Heart left ventricle (tissue), 16 donors: ENCODE results near the gene KIF1A. TPM values are rescaled to one million over a fixed set of nuclear protein-coding genes. Genes with fewer than 3 reads are reported as not detected.
"Not testable (repeated sequence)": the region's sequence is repeated elsewhere in the genome, so short reads cannot be mapped to it uniquely, and the experiment has no call there.

Source experiments
- ATAC-seq, 4 donors: fragments of 200-7000 bp; cut with Tn5 transposase; one replicate each; pipeline ENCODE4 v1.9.1; 2020 to 2022; ENCODE audit warnings: moderate library complexity in 4 of 4, mild to moderate bottlenecking in 3 of 4, moderate number of reproducible peaks in 1 of 4
- DNase-seq, 5 donors: peaks; one replicate each; pipeline ENCODE4 v3.0.0-alpha.2; 2020
- H3K27ac ChIP-seq, 12 donors: fragments of 200-600 bp; sonication (generic) in 4 of 12; one replicate each; pipeline versions ENCODE4 v1.5.0 to v1.8.0; 2016 to 2022; ENCODE audit warnings: mild to moderate bottlenecking in 2 of 12
- H3K27me3 ChIP-seq, 9 donors: fragments of 200-600 bp; sonication (generic) in 2 of 9; one replicate each; pipeline versions ENCODE4 v1.5.1 to v1.8.0; 2016 to 2022; ENCODE audit warnings: mild to moderate bottlenecking in 3 of 9
- H3K36me3 ChIP-seq, 9 donors: fragments of 200-600 bp; sonication (generic) in 2 of 9; one replicate each; pipeline versions ENCODE4 v1.5.0 to v1.8.0; 2018 to 2022; ENCODE audit warnings: mild to moderate bottlenecking in 2 of 9
- H3K4me1 ChIP-seq, 12 donors: fragments of 200-600 bp; sonication (generic) in 4 of 12; one replicate each; pipeline versions ENCODE4 v1.5.0 to v1.8.0; 2016 to 2022; ENCODE audit warnings: mild to moderate bottlenecking in 3 of 12
- H3K4me3 ChIP-seq, 12 donors: fragments of 200-600 bp; sonication (generic) in 4 of 12; one replicate each; pipeline versions ENCODE4 v1.5.0 to v1.8.0; 2017 to 2022; ENCODE audit warnings: mild to moderate bottlenecking in 9 of 12, moderate library complexity in 4 of 12
- H3K9me3 ChIP-seq, 12 donors: fragments of 200-600 bp; sonication (generic) in 4 of 12; one replicate each; pipeline versions ENCODE4 v1.5.0 to v1.8.0; 2016 to 2022; ENCODE audit warnings: mild to moderate bottlenecking in 1 of 12
- CTCF ChIP-seq, 12 donors: fragments of 200-600 bp; sonication (generic) in 4 of 12; IDR thresholded peaks; one replicate each; pipeline versions ENCODE4 v1.5.0 to v1.8.0; 2018 to 2022; ENCODE audit warnings: antibody characterized with exemption in 12 of 12, mild to moderate bottlenecking in 5 of 12
- POLR2A ChIP-seq, 2 donors: fragments of 450-650 bp; IDR thresholded peaks; one replicate each; pipeline ENCODE4 v1.6.1; 2017; ENCODE audit warnings: antibody characterized with exemption in 2 of 2, mild to moderate bottlenecking in 2 of 2, moderate library complexity in 2 of 2
- WGBS, 4 donors: extraction: QIAGEN DNeasy Blood & Tissue Kit in 2 of 4; methylation state at CpG; one replicate each; pipeline versions ENCODE4 v1.1.5 to v1.1.7; 2013 to 2018; 5-methylcytosine and 5-hydroxymethylcytosine counted together
- intact Hi-C, 10 donors: fragments of 100-400 bp; cut with DNase I; formaldehyde crosslinking; loops; one replicate each; pipeline versions ENCODE4 v1.11.1 to v1.14.2; 2022
- polyA plus RNA-seq, 2 donors: library from polyadenylated mRNA; stranded (reverse); fragments of 200-250 nt; gene quantifications; one replicate each; pipeline ENCODE4 v1.2.3, GENCODE V29; 2013
- total RNA-seq, 9 donors: library from RNA; depleted of rRNA in 2 of 9; stranded (reverse); fragments of >200 nt in 2 of 9; fragmentation: NEBNext Ultra II Directional in 3 of 9; extraction: Animal tissue kit (Norgen Biotek cat#: 25700) in 3 of 9; gene quantifications; one replicate each; pipeline versions ENCODE4 v1.1.0 to v1.2.4, GENCODE V29; 2016 to 2023
- donor health status: ischemic (EF 13 %, LVEDD 7.1; RV severe dilation, severe dysfunction).
- donor health status: healthy with polysubstance abuse.
- donor health status: DM: no; HTN: yes; CAD: no.
- donor health status: DM: no; HTN: no; CAD: no.
- donor health status: ischemic (EF 25% LVEDD 6.9; RV normal size, moderate dysfunction).
- donor health status: ischemic (EF 25% LVEDD 5.7; RV mildly dilated, moderate dysfunction).
- donor health status: healthy.
- donor health status: DM: yes; HTN: yes; CAD: no.
- donor health status: ischemic (EF 35%, LVEDD 5.7; RV mildly dilated, moderate dysfunction).
- donor health status: nonischemic (EF 11% LVEDD 7.7; RV severe dilation, severe dysfunction).
- donor health status: DM: yes; HTN: yes; CAD: no.
- donor health status: PGD.
- donor health status: ischemic (EF 29% LVEDD 5.4; RV normal size, mild dysfunction).
- donor health status: nonischemic (EF 23%, LVEDD 6.1; RV moderate dilation, normal function).

Gene KIF1A
- total and polyA plus RNA-seq, 11 donors, result 0.76 to 25.8 (median 2.7) TPM

GRCh38 chr2:240692583-240693561 is 127.1 kb downstream of the KIF1A start:
- H3K27me3 ChIP-seq, H3K36me3 ChIP-seq, ATAC-seq, intact Hi-C loops, H3K4me3 ChIP-seq, H3K4me1 ChIP-seq, H3K27ac ChIP-seq, H3K9me3 ChIP-seq: not testable (repeated sequence)
- 73 to 93% (median 85%) methylated on average over 10 to 16 of the region's 34 CpGs; no CpG with 5 or more reads in 1 of the 4 donors for WGBS, 4 donors
- peak in 1 of 5 donors; percentile 15 for DNase-seq

- H3K4me1 ChIP-seq, H3K4me3 ChIP-seq, H3K36me3 ChIP-seq, H3K9me3 ChIP-seq, H3K27me3 ChIP-seq, intact Hi-C loops, H3K27ac ChIP-seq: not testable (repeated sequence)
- 89 to 91% (median 89%) methylated on average over 15 to 32 of the region's 37 CpGs; no CpG with 5 or more reads in 1 of the 4 donors for WGBS, 4 donors
- ATAC-seq (peak in 1 of 4 donors; percentile 12), DNase-seq (peak in 1 of 5 donors; percentile 26)
Measured at GRCh38 chr2:240691631-240692420, 128.2 kb downstream of the KIF1A start, which contains the start of gene AQP12A. Gene AQP12A, plus strand, starts transcription at chr2:240691866. Its CDS starts 48 bp downstream, at chr2:240691914.

- H3K9me3 ChIP-seq, H3K4me1 ChIP-seq, H3K4me3 ChIP-seq, H3K27ac ChIP-seq, intact Hi-C loops, DNase-seq, H3K36me3 ChIP-seq, H3K27me3 ChIP-seq, ATAC-seq: not testable (repeated sequence)
- 64 to 65% methylated on average over 1 of the region's 2 CpGs; no CpG with 5 or more reads in 2 of the 4 donors for WGBS, 4 donors
Measured at GRCh38 chr2:240691075-240691427, 129.0 kb downstream of the KIF1A start.

- 62 to 80% (median 71%) methylated on average over 4 to 8 of the region's 18 CpGs for WGBS, 4 donors
- H3K27ac ChIP-seq, ATAC-seq, H3K4me1 ChIP-seq, DNase-seq, H3K36me3 ChIP-seq, H3K4me3 ChIP-seq, H3K27me3 ChIP-seq, H3K9me3 ChIP-seq, intact Hi-C loops: not testable (repeated sequence)
Measured at GRCh38 chr2:240690421-240691074, 129.5 kb downstream of the KIF1A start.

- TF ChIP-seq CTCF (IDR thresholded peaks at IDR 0.05), result no peak
- TF ChIP-seq POLR2A (IDR thresholded peaks at IDR 0.05), result no peak
- WGBS, 4 donors, result 74 to 78% (median 76%) methylated on average over 4 to 11 of the region's 11 CpGs
- no peaks in the 10 kb centered on the region for H3K9me3 ChIP-seq
- DNase-seq (no peak), ATAC-seq (no peak)
- H3K4me1 ChIP-seq, result no peaks in the 10 kb centered on the region
- H3K27me3 ChIP-seq, result no peaks in the 10 kb centered on the region
- H3K27ac ChIP-seq, result no peak overlapping the region
- no peaks in the 10 kb centered on the region for H3K36me3 ChIP-seq
- intact Hi-C loops, result no loop called here
- no peak overlapping the region for H3K4me3 ChIP-seq
Measured at GRCh38 chr2:240689975-240690374, 130.0 kb downstream of the KIF1A start.
